ENCODE results near the gene KLRC1.
"Not testable (repeated sequence)": the region's sequence is repeated elsewhere in the genome, so short reads cannot be mapped to it uniquely, and the experiment has no call there.

Gene KLRC1

DNA sequence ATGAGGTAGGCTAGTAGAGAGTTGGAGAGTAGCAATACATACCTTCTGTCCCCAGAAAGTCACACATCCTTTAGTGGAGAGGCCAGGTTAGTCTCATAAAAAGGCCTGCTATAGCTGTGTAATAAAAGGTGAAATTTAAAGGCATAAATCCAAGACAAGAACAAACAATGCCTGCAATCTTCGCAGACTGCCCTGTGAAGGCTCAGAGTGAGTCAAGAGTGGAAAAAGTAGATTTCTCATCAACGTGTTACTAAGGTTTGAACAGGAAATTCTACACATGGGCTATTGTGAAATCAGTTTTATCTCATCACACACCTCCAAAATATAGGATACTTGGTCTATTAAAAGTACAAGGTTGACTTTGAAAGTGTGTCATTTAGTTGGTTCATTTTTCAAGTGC is at the start of gene KLRC1:
Gene KLRC1 (minus strand): TSS at position 222 of the 400 bp plus-strand sequence. CDS start 2,221 bp downstream, outside the sequence.
- no peak for DNase-seq (ENCODE audit: low read depth in 2 of 2)

DNA sequence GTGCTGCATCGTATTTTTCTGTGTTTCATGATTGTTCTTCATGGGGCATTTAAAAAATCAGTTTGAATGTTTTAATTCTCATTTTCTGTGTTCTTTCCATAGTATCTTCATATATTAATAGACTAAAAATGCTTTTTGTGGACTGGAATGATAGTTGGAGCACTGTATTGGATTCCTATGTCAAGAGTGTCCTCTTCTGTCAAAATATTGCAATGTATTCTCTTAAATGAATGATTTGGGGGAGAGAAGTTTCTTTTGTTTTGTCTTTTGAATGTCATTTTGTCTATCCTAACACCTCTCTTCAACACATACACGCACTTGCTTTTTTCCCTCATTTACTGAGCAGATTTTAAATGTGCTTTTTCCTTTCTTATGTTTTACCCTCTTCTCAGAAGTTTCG is 47.9 kb upstream of the KLRC1 start:
- no peak for DNase-seq (ENCODE audit: low read depth in 2 of 2)

DNA sequence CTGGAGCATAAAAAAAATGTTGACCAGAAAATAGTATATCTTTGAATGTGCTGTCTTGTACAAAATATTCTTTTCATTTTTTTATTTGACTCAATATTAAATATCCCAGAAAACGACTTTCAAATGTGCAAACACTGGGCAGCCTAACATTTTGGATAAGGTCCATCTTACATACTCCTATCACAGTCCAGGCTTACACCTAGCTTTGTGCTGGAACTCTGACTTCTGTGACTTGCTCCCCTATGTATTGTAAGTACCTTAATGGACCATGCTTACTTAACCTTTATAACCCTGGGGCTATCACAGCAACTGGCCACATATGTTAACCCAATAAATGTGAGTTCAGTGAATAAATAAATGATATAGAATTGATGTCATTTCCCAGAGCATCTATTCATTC is 44.9 kb upstream of the KLRC1 start:
- DNase-seq (ENCODE audit: low read depth in 2 of 2): no peak

DNA sequence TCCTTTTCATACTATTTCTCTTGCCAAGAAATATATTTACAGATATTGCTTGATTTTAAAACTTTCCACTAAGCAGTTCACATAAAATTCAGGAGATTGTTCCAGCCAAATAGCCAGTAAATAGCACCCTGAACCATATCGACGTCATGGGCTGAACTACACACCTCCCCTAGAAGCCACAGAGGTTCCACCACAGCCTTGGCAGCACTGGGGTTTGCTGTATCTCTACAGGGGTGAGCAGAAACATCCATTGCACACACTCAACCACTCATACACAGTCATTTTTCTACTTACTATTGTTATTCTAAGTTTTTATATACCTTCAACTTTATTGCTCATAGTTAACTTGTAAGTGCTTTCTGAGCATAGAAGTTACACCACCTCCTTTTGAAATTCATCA is 44.4 kb upstream of the KLRC1 start:
- DNase-seq (ENCODE audit: low read depth in 2 of 2): no peak

DNA sequence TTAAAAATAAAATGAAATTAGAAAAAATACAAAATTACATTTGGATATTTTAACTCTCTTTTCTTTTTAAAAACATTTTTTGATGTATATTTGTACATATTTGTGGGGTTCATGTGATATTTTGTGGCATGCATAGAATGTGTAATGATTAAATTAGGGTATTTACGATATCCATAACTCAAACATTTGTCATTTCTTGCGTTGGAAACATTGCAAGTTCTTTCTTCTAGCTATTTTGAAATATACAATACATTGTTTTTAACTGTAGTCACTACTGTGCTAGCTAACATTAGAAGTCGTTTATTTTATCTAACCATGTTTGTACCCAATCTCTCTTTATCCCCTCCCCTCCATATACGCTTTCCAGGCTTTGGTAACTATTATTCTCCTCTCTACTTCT is 38.6 kb upstream of the KLRC1 start:
- no peak for DNase-seq (ENCODE audit: low read depth in 2 of 2)

DNA sequence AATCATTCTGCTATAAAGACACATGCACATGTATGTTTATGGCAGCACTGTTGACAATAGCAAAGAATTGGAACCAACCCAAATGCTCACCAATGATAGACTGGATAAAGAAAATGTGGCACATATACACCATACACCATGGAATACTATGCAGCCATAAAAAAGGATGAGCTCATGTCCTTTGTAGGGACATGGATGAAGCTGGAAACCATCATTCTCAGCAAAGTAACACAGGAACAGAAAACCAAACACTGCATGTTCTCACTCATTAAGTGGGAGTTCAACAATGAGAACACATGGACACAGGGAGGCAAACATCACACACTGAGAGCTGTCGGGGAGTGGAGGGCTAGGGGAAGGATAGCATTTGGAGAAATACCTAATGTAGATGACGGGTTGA is 34.2 kb upstream of the KLRC1 start:
- DNase-seq (ENCODE audit: low read depth in 2 of 2): not testable (repeated sequence)

DNA sequence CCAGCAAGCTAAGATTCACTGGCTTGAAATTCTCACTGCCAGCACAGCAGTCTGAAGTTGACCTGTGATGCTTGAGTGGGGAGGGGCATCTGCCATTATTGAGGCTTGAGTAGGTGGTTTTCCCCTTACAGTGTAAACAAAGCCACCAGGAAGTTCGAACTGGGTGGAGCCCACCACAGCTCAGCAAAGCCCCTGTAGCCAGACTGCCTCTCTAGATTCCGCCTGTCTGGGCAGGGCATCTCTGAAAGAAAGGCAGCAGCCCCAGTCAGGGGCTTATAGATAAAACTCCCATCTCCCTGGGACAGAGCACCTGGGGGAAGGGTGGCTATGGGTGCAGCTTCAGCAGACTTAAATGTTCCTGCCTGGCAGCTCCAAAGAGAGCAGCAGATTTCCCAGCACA is 28.7 kb upstream of the KLRC1 start:
- not testable (repeated sequence) for DNase-seq (ENCODE audit: low read depth in 2 of 2)

DNA sequence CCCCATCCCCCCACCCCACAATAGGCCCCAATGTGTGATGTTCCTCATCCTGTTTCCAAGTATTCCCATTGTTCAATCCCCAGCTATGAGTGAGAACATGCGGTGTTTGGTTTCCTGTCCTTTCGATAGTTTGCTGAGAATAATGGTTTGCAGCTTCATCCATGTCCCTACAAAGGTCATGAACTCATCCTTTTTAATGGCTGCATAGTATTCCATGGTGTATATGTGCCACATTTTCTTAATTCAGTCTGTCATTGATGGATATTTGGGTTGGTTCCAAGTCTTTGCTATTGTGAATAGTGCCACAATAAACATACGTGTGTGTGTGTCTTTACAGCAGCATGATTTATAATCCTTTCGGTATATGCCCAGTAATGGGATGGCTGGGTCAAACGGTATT is 19.6 kb upstream of the KLRC1 start:
- not testable (repeated sequence) for DNase-seq (ENCODE audit: low read depth in 2 of 2)

DNA sequence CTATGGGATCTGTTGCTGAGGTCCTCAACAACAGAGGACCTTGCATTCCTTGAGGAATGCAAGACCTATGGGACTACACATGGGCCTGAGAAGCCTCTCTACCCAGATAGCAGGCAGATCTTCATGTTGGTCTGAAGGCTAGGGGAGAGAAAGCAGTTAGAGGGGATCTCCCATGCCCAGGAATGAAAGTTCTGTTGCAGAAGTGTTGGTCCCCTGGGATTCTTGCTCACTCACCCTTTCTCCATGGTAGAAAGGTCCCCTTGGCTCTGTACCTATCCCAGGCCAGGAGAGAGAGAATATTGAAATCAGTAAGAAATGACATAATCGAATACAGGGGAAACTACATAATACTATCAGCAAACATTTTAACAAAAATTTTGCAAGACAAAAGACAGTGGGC is 16.5 kb upstream of the KLRC1 start:
- DNase-seq (ENCODE audit: low read depth in 2 of 2): no peak

DNA sequence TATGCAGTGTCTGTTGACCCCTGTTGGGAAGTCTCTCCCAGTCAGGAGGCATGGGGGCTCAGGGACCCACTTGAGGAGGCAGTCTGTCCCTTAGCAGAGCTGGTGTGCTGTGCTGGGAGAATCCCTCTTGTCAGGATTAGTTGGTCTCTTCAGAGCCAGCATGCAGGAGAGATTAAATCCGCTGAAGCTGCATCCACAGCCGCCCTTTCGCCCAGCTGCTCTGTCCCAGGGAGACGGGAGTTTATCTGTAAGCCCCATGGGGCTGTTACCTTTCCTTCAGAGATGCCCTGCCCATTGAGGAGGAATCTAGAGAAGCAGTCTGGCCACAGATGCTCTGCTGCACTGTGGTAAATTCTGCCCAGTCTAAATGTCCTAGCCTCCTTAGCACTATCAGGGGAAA is 13.1 kb upstream of the KLRC1 start:
- DNase-seq (ENCODE audit: low read depth in 2 of 2): no peak

DNA sequence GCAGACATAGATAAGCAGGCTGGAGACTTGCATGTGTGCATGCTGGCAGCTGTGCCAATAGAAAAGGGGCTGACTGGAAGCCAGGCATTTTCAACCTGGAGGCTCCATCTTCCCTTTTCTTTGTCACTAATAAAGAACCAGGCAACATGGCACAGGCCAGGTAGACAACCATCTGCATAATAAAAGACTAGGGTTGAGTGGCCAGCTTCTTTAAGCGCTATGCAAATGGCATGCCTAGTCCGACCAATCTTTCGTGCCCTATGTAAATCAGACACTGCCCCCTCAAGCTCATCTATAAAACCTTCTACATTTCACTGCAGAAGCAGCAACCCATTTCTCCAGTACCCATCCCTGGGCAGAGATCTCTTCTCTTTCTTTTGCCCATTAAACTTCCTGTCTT is 4.6 kb upstream of the KLRC1 start:
- DNase-seq (ENCODE audit: low read depth in 2 of 2): no peak

DNA sequence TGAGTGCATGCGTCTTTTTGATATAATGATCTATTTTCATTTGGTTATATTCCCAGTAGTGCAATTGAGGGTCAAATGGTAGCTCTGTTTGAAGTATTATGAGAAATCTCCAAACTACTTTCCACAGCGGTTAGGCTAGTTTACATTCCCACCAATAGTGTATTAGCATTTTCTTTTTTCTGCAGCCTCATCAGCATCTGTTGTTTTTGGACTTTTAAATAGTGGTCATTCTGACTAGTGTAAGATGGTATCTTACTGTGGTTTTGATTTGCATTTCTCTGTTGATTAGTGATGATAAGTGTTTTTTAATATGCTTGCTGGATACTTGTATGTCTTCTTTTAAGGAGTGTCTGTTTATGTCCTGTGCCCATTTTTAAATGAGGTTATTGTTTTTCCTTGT is 3.7 kb upstream of the KLRC1 start:
- DNase-seq (ENCODE audit: low read depth in 2 of 2): no peak

DNA sequence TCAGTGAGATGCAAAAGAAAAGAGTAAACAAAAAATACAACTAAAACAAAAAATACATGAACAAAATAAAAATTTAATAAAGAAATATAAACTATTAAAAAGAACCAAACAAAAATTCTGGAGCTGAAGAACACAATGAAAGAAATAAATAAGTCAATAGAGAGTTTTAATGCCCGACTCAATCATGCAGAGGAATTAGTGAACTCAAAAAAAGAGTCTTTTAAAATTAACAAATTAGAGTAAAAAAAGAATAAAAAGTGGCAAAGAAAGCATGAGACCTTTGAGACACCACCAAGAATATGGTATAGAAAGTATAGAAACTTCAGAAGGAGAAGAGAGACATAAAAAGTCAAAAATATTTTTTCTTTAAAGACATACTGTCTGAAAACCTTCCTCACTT is 2.6 kb upstream of the KLRC1 start:
- DNase-seq (ENCODE audit: low read depth in 2 of 2): no peak

DNA sequence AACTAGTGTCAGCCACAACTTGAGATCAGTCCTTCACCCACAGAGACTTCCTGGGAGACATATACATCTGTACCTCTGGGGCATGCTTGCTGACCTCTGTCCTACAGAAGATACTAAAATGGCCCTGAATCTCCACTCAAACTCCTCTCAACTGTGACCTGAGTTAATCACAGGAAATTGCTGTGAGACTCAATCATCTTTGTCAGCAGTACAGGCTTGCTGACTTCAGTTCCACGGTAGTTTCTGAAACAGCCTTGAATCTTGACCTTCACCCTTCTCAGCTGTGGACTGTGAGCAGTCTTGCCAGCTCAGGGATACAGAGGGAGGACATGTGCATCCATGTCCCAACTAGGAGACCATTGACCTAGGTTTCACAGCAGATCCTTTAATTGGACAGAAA is 1.4 kb upstream of the KLRC1 start:
- no peak for DNase-seq (ENCODE audit: low read depth in 2 of 2)

DNA sequence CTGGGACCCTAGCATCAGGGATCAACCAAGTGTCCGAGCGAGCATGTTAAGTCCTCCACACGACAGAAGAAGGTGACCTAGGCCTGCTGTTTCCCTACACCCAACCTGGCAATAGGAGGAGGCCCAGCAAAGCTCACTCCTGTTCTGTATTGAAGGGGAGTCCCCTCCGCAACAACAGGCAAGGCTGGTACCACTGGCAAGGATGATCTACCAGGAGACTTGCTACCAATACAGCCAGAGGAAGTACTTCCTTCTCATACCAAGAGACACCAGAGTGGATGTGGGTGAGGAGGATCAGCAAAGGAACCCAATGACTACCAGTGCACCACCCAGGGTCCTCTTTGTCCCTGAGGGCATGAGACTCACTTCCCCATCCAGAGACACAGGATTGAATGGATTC is 4.9 kb downstream of the KLRC1 start:
- DNase-seq (ENCODE audit: low read depth in 2 of 2): no peak

DNA sequence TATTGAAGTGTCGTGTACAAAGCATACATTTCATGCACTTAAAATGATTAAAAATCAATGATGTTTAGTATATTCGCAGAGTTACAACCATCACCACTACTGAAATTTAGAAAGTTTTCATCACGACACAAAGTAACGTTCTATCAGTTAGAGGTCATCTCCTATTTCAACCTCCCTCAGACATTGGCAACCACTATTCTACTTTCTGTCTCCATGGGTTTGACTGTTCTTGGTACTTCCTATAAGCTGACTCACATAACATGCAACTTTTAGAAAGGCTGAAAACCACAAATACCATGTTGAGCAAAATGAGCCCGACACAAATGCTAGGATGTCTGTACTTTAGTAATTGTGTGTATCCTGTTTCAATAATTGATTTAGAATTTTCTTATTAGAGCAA is 7.1 kb downstream of the KLRC1 start:
- DNase-seq (ENCODE audit: low read depth in 2 of 2): not testable (repeated sequence)

DNA sequence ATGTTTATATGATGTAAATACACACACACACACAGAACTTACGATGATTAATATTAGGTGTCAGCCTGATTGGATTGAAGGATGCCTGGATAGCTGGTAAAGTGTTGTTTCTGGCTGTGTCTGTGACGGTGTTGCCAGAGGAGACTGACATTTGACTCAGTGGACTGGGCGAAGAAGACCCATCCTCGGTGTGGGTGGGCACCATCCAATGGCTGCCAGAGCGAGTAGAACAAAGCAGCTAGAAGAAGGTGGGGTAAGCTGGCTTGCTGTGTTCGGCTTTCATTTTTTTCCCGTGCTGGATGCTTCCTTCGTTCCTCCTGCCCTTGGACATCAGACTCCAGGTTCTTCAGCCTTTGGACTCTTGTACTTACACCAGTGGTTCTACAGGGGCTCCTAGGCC is 12.0 kb downstream of the KLRC1 start:
- not testable (repeated sequence) for DNase-seq (ENCODE audit: low read depth in 2 of 2)

DNA sequence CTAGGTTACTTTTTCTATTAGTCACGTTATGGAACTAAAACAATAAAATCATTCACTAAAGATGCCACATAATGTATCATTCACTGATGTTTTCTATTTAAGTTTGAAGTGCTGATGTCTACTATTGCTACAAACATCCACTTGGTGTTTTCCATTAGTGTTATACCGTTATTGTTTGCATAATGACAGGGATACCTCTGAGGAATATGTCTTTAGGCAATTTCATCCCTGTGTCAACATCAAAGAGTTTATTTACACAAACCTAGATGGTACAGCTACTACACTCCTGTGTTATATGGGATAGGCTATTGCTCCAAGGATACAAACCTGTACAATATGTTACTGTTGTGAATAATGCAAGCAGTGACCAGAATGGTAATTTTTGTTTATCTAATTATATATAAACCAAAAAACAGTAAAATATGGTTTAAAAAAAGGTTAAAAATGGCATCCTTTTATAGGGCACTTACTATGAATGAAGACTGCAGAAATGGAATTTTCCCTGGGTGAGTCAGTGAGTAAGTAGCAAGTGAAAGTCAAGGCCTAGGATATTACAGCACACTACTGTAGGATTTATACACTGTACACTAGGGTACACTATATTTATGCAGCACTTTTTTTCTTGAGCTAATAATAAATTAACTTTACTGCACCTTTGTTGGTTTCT is 13.4 kb downstream of the KLRC1 start:
- DNase-seq (ENCODE audit: low read depth in 2 of 2): not testable (repeated sequence)

DNA sequence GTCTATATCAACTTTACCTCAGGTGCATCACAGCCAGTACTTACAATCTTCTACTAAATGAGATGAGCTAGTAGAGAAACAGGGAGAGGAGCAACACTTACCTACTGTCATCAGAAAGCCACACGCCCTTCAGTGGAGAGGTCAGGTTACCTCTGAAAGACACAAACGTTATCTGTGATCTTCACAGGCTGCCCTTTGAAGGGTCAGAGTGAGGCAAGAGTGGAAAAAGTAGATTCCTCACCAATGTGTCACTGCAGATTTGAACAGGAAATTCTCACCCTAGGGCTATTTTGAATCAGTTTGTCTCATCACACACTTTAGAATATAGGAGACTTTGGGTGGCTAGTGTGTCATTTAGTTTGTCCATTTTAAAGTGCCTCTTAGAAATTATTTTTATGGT is 15.6 kb downstream of the KLRC1 start:
- not testable (repeated sequence) for DNase-seq (ENCODE audit: low read depth in 2 of 2)

DNA sequence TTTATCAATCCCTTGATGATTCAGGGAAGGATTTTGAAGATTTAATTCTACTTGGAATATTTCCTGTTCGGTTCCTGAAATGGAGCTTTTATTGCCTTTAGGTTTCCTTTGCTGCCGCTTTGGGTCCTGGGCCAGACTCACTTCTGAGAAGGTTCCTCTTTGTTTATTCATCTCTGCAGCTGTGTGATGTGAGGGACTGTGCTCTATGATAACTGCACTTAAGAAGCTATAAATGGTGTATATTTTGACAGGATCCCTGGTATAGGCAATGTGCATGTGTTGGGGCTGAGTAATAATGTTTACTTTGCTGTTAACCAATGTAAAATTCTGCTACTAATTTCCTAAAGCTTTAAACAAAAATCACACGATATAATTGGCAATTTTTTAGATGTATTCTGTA is 17.4 kb downstream of the KLRC1 start, which contains the start of gene KLRC2:
Gene KLRC2 (minus strand): TSS at position 195 of the 400 bp plus-strand sequence. CDS start 24 bp downstream, at position 171.
- not testable (repeated sequence) for DNase-seq (ENCODE audit: low read depth in 2 of 2)

DNA sequence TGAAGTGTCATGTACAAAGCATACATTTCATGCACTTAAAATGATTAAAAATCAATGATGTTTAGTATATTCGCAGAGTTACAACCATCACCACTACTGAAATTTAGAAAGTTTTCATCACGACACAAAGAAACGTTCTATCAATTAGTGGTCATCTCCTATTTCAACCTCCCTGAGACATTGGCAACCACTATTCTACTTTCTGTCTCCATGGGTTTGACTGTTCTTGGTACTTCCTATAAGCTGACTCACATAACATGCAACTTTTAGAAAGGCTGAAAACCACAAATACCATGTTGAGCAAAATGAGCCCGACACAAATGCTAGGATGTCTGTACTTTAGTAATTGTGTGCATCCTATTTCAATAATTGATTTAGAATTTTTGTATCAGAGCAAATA is 22.6 kb downstream of the KLRC1 start:
- DNase-seq (ENCODE audit: low read depth in 2 of 2): not testable (repeated sequence)

DNA sequence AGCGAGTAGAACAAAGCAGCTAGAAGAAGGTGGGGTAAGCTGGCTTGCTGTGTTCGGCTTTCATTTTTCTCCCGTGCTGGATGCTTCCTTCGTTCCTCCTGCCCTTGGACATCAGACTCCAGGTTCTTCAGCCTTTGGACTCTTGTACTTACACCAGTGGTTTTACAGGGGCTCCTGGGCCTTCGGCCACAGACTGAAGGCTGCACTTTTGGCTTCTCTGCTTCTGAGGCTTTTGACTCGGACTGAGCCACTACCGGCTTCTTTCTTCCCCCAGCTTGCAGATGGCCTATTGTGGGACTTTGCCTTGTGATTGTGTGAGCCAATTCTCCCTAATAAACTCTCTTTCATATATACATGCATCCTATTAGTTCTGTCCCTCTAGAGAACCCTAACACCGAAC is 27.2 kb downstream of the KLRC1 start:
- DNase-seq (ENCODE audit: low read depth in 2 of 2): not testable (repeated sequence)

DNA sequence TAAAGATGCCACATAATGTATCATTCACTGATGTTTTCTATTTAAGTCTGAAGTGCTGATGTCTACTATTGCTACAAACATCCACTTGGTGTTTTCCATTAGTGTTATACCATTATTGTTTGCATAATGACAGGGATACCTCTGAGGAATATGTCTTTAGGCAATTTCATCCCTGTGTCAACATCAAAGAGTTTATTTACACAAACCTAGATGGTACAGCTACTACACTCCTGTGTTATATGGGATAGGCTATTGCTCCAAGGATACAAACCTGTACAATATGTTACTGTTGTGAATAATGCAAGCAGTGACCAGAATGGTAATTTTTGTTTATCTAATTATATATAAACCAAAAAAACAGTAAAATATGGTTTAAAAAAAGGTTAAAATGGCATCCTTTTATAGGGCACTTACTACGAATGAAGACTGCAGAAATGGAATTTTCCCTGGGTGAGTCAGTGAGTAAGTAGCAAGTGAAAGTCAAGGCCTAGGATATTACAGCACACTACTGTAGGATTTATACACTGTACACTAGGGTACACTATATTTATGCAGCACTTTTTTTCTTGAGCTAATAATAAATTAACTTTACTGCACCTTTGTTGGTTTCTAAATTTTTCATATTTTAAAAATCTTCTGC is 28.8 kb downstream of the KLRC1 start:
- not testable (repeated sequence) for DNase-seq (ENCODE audit: low read depth in 2 of 2)

DNA sequence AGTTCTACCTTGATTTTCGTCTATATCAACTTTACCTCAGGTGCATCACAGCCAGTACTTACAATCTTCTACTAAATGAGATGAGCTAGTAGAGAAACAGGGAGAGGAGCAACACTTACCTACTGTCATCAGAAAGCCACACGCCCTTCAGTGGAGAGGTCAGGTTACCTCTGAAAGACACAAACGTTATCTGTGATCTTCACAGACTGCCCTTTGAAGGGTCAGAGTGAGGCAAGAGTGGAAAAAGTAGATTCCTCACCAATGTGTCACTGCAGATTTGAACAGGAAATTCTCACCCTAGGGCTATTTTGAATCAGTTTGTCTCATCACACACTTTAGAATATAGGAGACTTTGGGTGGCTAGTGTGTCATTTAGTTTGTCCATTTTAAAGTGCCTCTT is 31.0 kb downstream of the KLRC1 start:
- not testable (repeated sequence) for DNase-seq (ENCODE audit: low read depth in 2 of 2)
